ENCODE results near the gene PTPRN.
"Not testable (repeated sequence)": the region's sequence is repeated elsewhere in the genome, so short reads cannot be mapped to it uniquely, and the experiment has no call there.

Gene PTPRN

DNA sequence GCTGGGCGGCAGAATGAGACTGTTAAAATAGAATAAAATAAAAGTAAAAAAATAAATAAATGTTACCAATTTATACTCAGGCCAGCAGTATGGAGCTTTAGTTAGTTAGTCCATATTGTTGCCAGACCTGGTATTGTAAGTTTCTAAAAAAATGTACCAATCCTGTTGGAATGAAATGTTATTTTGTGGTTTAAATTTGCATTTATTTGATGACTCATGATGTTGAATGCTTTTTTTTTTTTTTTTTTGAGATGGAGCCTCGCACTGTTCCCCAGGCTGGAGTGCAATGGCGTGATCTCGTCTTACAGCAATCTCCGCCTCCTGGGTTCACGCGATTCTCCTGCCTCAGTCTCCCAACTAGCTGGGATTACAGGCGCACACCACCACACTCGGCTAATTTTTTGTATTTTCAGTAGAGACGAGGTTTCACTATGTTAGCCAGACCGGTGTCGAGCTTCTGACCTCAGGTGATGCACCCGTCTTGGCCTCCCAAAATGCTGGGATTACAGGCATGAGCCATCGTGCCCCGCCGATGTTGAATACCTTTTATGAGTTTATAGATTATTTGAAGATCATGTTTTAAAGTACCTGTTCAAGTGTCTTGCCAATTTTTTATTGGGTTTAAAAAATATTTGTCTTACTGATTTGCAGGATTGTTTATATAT lies 5.7 kb upstream of the PTPRN start:
- Mint-ChIP-seq H3K4me3 (no peak overlapping the region), H3K27ac (no peak overlapping the region), H3K36me3 (ENCODE audit: low read depth) (no peaks in the 10 kb centered on the region), H3K9me3 (peaks cover 4% of the 10 kb centered on the region), H3K4me1 (no peaks in the 10 kb centered on the region), H3K27me3 (ENCODE audit: low read depth) (peaks cover 22% of the 10 kb centered on the region)
- TF ChIP-seq, protein P1, sequence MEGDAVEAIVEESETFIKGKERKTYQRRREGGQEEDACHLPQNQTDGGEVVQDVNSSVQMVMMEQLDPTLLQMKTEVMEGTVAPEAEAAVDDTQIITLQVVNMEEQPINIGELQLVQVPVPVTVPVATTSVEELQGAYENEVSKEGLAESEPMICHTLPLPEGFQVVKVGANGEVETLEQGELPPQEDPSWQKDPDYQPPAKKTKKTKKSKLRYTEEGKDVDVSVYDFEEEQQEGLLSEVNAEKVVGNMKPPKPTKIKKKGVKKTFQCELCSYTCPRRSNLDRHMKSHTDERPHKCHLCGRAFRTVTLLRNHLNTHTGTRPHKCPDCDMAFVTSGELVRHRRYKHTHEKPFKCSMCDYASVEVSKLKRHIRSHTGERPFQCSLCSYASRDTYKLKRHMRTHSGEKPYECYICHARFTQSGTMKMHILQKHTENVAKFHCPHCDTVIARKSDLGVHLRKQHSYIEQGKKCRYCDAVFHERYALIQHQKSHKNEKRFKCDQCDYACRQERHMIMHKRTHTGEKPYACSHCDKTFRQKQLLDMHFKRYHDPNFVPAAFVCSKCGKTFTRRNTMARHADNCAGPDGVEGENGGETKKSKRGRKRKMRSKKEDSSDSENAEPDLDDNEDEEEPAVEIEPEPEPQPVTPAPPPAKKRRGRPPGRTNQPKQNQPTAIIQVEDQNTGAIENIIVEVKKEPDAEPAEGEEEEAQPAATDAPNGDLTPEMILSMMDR (IDR thresholded peaks at IDR 0.05; ENCODE audit: unreplicated experiment in 3 of 3), result no peak

DNA sequence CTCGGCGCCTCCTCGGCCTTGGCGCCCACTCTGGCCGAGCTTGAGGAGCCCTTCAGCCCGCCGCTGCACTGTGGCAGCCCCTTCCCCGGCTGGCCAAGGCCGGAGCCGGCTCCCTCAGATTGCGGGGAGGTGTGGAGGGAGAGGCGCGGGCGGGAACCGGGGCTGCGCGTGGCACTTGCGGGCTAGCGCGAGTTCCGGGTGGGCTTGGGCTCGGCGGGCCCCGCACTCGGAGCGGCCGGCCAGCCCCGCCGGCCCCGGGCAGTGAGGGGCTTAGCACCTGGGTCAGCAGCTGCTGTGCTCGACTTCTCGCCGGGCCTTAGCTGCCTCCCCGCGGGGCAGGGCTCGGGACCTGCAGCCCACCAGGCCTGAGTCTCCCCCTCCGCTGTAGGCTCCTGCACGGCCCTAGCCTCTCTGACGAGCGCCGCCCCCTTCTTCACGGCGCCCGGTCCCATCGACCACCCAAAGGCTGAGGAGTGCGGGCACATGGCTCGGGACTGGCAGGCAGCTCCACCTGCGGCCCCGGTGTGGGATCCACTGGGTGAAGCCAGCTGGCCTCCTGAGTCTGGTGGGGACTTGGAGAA lies 3.6 kb upstream of the PTPRN start:
- H3K36me3 Mint-ChIP-seq (ENCODE audit: low read depth); H3K4me3 Mint-ChIP-seq; H3K9me3 Mint-ChIP-seq; H3K27ac Mint-ChIP-seq; H3K4me1 Mint-ChIP-seq: not testable (repeated sequence)
- peaks cover 43% of the 10 kb centered on the region for H3K27me3 Mint-ChIP-seq (ENCODE audit: low read depth)

DNA sequence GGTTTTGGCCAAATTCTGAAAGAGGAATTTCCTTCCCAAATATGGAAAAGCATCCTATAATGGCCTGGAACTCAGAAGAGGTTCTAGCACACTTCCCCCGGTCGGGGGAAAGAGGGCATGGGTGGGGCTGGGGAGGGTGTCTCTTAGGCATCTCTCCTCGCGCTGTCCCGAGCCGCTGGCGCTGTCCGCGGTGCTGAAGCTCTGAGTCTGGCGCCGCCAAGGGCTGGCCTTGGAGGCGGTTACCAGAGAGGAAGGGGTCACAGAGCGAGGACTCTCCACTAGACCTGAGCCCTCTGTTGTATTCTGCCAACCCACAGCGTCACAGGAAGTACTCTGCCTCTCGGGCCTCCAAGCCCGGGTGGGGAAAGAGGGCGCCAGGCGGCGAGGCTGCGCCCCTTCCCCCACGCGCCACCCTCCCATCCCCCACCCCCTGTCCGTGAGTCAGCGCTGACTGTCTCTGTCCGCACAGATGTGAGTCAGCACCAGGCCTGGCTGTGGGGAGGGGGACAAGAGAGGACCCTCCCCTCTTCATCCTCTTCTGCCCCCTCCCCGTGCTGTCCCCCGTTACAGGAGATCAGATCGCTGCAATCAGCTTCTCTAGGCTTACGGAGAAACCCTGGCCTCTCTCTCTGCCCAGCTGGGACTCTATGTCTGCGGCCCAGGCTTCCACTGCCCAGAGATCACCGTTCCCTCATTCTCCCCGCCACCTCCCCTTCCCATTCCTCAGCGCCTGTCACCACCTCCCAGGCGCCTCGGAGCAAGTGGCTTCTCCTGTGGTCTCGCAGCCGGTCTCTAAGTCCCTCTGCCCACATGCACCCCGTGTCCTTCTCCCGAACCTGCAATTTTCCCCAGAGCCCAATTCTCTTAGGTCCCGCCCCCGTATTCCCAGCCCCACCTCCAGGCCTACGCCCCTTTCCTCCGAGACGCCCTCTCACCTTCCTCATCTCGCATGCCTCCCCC lies 779 bp downstream of the PTPRN start:
- Mint-ChIP-seq H3K27me3 (ENCODE audit: low read depth) (peaks cover 84% of the 10 kb centered on the region), H3K9me3 (peaks cover 2% of the 10 kb centered on the region), H3K27ac (no peak overlapping the region), H3K36me3 (ENCODE audit: low read depth) (no peaks in the 10 kb centered on the region), H3K4me1 (no peaks in the 10 kb centered on the region), H3K4me3 (peak overlapping the region in 2 of 3 experiments; percentile 42 to 66)
- TF ChIP-seq, protein P1 (IDR thresholded peaks at IDR 0.05; ENCODE audit: unreplicated experiment in 3 of 3), result no peak

DNA sequence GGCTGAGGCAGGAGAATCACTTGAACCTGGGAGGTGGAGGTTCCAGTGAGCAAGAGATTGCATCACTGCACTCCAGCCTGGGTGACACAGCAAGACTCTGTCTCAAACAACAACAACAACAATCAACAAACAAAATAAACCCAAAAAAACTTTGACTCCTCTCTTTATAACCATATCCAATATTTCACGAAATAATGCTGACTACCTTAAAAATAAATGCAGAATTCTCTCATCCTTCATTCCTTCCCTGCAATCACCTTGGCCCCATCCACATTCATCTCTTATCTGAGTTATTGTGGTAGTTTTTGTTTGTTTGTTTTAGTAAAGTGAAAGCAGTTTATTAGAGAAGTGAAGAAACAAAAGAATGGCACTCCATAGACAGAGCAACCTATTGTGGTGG lies 3.2 kb downstream of the PTPRN start:
- H3K27me3 Mint-ChIP-seq (ENCODE audit: low read depth), result peaks cover 99% of the 10 kb centered on the region
- H3K27ac Mint-ChIP-seq, result no peak overlapping the region
- H3K36me3 Mint-ChIP-seq (ENCODE audit: low read depth), result no peaks in the 10 kb centered on the region
- H3K4me3 Mint-ChIP-seq, result no peak overlapping the region
- H3K9me3 Mint-ChIP-seq, result no peaks in the 10 kb centered on the region
- TF ChIP-seq, protein P1 (IDR thresholded peaks at IDR 0.05; ENCODE audit: unreplicated experiment in 3 of 3), result no peak
- H3K4me1 Mint-ChIP-seq, result no peaks in the 10 kb centered on the region

DNA sequence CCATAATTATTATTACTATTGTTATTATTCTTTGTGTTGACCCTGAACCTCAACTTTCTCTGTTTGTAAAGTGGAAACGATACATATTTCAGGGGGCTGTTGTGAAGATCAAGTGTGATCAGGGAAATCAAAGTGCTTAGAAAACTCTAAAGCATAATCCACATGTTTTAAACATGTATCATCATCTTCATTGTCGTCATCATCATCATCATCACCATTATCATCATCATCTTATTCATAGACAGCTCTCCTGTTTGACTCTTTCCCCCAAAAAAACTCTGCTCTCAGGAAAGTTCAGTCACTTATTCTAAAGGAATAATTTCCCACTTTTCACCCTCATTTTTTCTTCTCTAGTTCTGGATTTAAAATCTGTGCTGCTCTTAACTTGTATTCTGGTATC lies 5.0 kb downstream of the PTPRN start:
- Mint-ChIP-seq H3K9me3 (no peaks in the 10 kb centered on the region), H3K36me3 (ENCODE audit: low read depth) (no peaks in the 10 kb centered on the region), H3K4me1 (no peaks in the 10 kb centered on the region), H3K27ac (no peak overlapping the region), H3K4me3 (no peak overlapping the region), H3K27me3 (ENCODE audit: low read depth) (peaks cover 100% of the 10 kb centered on the region)
- TF ChIP-seq, protein P1 (IDR thresholded peaks at IDR 0.05; ENCODE audit: unreplicated experiment in 3 of 3), result no peak

DNA sequence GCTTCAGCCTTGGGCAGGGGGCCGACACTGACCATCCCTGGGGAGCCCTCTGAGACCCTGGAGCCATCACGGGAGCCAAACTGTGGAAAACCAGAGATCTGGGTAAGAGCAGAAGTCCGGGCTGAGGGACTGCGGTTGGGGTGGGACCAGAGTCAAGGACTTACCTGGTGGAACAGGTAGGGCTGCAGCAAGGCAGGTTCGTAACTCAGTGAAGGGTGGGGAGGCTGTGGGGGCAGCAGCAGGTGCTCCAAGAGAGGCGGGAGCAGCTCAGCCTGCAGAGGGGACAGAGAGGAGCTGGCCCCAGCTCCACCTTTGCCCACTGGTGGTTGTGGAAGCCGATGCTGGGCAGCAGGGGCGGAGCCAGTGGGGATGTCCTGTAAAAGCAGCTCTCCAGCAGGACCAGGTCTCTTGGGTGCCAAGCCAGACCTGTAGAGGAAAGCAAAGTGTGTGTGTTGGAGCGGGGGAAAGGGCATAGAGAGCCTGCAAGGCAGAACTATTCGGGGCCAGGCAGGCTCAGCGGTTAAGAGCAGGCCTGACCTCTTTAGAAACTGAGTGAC lies 6.7 kb downstream of the PTPRN start:
- no peaks in the 10 kb centered on the region for H3K4me1 Mint-ChIP-seq

More for the DNA sequence above, 6.7 kb downstream of the PTPRN start:
- Mint-ChIP-seq H3K27ac (no peak overlapping the region), H3K9me3 (no peaks in the 10 kb centered on the region), H3K27me3 (ENCODE audit: low read depth) (peaks cover 95% of the 10 kb centered on the region), H3K4me3 (no peak overlapping the region), H3K36me3 (ENCODE audit: low read depth) (no peaks in the 10 kb centered on the region)
- TF ChIP-seq, protein P1 (IDR thresholded peaks at IDR 0.05; ENCODE audit: unreplicated experiment in 3 of 3), result no peak
